ENCODE results near the gene MFGE8. TPM values are rescaled to one million over a fixed set of nuclear protein-coding genes. Genes with fewer than 3 reads are reported as not detected.

Gene MFGE8
- polyA plus RNA-seq, 2 of the 4 experiments (the other 2 are of a cell fraction), result 206 to 403 TPM

GRCh38 chr15:88911766-88912118 lies 1.4 kb downstream of the MFGE8 start (continued):
- TF ChIP-seq BCL3 (IDR thresholded peaks at IDR 0.05), result no peak
- TF ChIP-seq, protein P1, sequence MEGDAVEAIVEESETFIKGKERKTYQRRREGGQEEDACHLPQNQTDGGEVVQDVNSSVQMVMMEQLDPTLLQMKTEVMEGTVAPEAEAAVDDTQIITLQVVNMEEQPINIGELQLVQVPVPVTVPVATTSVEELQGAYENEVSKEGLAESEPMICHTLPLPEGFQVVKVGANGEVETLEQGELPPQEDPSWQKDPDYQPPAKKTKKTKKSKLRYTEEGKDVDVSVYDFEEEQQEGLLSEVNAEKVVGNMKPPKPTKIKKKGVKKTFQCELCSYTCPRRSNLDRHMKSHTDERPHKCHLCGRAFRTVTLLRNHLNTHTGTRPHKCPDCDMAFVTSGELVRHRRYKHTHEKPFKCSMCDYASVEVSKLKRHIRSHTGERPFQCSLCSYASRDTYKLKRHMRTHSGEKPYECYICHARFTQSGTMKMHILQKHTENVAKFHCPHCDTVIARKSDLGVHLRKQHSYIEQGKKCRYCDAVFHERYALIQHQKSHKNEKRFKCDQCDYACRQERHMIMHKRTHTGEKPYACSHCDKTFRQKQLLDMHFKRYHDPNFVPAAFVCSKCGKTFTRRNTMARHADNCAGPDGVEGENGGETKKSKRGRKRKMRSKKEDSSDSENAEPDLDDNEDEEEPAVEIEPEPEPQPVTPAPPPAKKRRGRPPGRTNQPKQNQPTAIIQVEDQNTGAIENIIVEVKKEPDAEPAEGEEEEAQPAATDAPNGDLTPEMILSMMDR (IDR thresholded peaks at IDR 0.05), result 0 out of 3 replicates have a peak, but pooled peaks have one; percentile 11
- no peak for TF ChIP-seq HES2 (IDR thresholded peaks at IDR 0.05)
- TF ChIP-seq TFCP2L1 (CRISPR knock-in tag; IDR thresholded peaks at IDR 0.05), result no peak
- no peak for TF ChIP-seq JUNB (IDR thresholded peaks at IDR 0.05)
- no peak for TF ChIP-seq CBX8 (IDR thresholded peaks at IDR 0.05)
- no peak for TF ChIP-seq HOXB13 (CRISPR knock-in tag; IDR thresholded peaks at IDR 0.05; ENCODE audit: low read depth)
- no peak for TF ChIP-seq SMC3 (IDR thresholded peaks at IDR 0.05)
- TF ChIP-seq USF2 (IDR thresholded peaks at IDR 0.05), result no peak
- no peak for TF ChIP-seq SREBF2 (IDR thresholded peaks at IDR 0.05)
- TF ChIP-seq ESRRA (IDR thresholded peaks at IDR 0.05; ENCODE audit: borderline replicate concordance, low read length), result no peak
- TF ChIP-seq CHD2 (IDR thresholded peaks at IDR 0.05; ENCODE audit: low read length, partially characterized antibody), result no peak
- no peak for TF ChIP-seq ZNF302 (CRISPR knock-in tag; IDR thresholded peaks at IDR 0.05)
- TF ChIP-seq EHF (CRISPR knock-in tag; IDR thresholded peaks at IDR 0.05), result no peak
- TF ChIP-seq FOSL2 (IDR thresholded peaks at IDR 0.05), result no peak
- 0 out of 2 replicates have a peak, but pooled peaks have one; percentile 28 for TF ChIP-seq FOSL2 (CRISPR knock-in tag; IDR thresholded peaks at IDR 0.05)

- FAIRE-seq (no peak), DNase-seq (ENCODE audit: low read depth in 1 of 2, low spot score in 1 of 2) (no peak), ATAC-seq (no peak)
- H3K4me1 ChIP-seq, result peaks cover 35% of the 10 kb centered on the region
- TF ChIP-seq MAZ (IDR thresholded peaks at IDR 0.05; ENCODE audit: borderline replicate concordance, low read depth, low read length) (no peak), ZC3H11A (IDR thresholded peaks at IDR 0.05) (no peak), CBX2 (IDR thresholded peaks at IDR 0.05; ENCODE audit: borderline replicate concordance, low read depth) (no peak), KDM5A (IDR thresholded peaks at IDR 0.05) (no peak), CHD2 (IDR thresholded peaks at IDR 0.05; ENCODE audit: low read length, partially characterized antibody) (no peak)
- WGBS (ENCODE audit: missing lambda C conversion rate), result 91% methylated on average over 12 of the region's 12 CpGs
- CTCF ChIA-PET, result interaction anchor here (0.6 to 32.8 kb wide), 11 partner anchors 5 to 111 kb away, joined by 3 to 851 read pairs (median 12); partner anchors contain the start of gene HAPLN3
- H3K27ac ChIP-seq, result peak overlapping the region in 1 of 2 experiments; percentile 89; a peak in 2 of 6 replicates
- H3K4me2 ChIP-seq, result peak overlapping the region; percentile 88; the same call in 2 of the 3 replicates
- no peaks in the 10 kb centered on the region for H3K9me3 ChIP-seq
- POLR2A ChIA-PET, result interaction anchor here (3.4 kb wide), 1 partner anchor 72 kb away, joined by 40 read pairs; no protein-coding TSS in a partner anchor
- H3K4me3 ChIP-seq, result no peak overlapping the region
Observed at GRCh38 chr15:88909956-88910831, 3.0 kb downstream of the MFGE8 start.

Measured in A549 (cell line).